Bronchial epithelial cell (primary cell): ENCODE results near the gene IGIP. TPM values are rescaled to one million over a fixed set of nuclear protein-coding genes. Genes with fewer than 3 reads are reported as not detected.
A peak's percentile ranks its signal among the peaks of the same experiment; 100 is the strongest.

ENCODE experiments used
- DNase-seq: peaks from one replicate; pipeline ENCODE4 v3.0.0-alpha.2; 2010; ENCODE audit warnings: low read depth
- FAIRE-seq: peaks from 2 replicates; lab custom pipeline; 2011; peaks lifted over from hg19 to GRCh38; lab: Jason Lieb, UNC
- H3K27me3 ChIP-seq: 2 replicates; pipeline ENCODE4 v1.5.1; 2011; ENCODE audit warnings: low read length; ENCODE audit not compliant: control insufficient read depth, insufficient read depth
- H3K36me3 ChIP-seq: 2 replicates; pipeline ENCODE4 v1.5.1; 2011; ENCODE audit warnings: low read length; ENCODE audit not compliant: control insufficient read depth, insufficient read depth
- H3K4me3 ChIP-seq: 2 replicates; pipeline ENCODE4 v1.5.1; 2011; ENCODE audit warnings: mild to moderate bottlenecking, low read depth, low read length, control low read depth
- total RNA-seq: library from RNA; depleted of rRNA; stranded (reverse); fragments of >200 nt; gene quantifications from 2 replicates; pipeline ENCODE4 v1.2.1, GENCODE V29; 2014
- TF ChIP-seq, protein P1 (sequence below): IDR thresholded peaks from 2 replicates; pipeline ENCODE4 v1.5.1; 2011; ENCODE audit warnings: mild to moderate bottlenecking, moderate library complexity, low read length, control low read depth, inconsistent platforms; ENCODE audit not compliant: insufficient read depth, severe bottlenecking

The IGIP gene
- total RNA-seq, 1 donor from 2014 or later: 5.3 TPM

DNA sequence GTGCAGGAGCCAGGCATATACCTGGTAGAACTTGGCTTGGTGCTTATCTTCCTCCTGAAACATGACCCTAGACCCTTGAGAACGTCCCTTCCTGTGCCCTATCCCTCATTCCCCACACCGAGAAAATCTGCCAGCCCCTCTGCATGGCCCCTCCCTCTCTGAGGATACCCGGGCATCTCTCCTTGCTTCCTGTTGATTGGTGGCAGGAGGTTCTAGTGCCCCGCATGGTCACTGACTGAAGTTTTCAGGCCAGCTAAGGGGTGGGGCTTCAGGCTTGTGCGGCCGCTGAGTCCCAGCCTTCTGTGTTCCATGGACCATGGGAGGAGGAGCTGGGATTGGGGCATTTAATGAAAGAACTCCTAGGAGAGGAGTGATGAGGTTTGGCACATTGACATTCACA lies 22.8 kb downstream of the IGIP start:
- TF ChIP-seq, protein P1, sequence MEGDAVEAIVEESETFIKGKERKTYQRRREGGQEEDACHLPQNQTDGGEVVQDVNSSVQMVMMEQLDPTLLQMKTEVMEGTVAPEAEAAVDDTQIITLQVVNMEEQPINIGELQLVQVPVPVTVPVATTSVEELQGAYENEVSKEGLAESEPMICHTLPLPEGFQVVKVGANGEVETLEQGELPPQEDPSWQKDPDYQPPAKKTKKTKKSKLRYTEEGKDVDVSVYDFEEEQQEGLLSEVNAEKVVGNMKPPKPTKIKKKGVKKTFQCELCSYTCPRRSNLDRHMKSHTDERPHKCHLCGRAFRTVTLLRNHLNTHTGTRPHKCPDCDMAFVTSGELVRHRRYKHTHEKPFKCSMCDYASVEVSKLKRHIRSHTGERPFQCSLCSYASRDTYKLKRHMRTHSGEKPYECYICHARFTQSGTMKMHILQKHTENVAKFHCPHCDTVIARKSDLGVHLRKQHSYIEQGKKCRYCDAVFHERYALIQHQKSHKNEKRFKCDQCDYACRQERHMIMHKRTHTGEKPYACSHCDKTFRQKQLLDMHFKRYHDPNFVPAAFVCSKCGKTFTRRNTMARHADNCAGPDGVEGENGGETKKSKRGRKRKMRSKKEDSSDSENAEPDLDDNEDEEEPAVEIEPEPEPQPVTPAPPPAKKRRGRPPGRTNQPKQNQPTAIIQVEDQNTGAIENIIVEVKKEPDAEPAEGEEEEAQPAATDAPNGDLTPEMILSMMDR: no peak

DNA sequence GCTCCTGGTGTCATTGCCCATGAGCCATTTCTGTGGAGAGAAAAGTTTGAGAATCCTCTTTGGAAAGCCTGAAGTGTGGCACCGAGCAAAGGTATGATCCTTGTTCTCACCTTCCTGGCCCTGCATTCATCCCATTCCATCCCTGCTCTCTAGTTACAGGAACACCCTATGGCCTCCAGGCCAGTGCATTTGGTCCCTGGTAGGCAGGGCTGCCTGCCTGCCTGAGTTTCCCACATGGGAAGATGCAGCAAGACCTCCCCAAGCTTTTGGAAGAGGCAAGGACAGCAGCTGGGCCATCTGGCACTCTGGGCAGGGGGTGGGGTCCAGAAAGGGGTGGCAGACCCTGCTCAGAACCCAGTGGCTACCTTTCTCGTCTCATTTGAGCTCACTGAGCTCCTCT lies 24.5 kb downstream of the IGIP start:
- TF ChIP-seq, protein P1: no peak
- Histone ChIP-seq H3K36me3 (no peaks in the 10 kb centered on the region), H3K27me3 (no peaks in the 10 kb centered on the region), H3K4me3 (no peak overlapping the region)
- DNase-seq: no peak
- FAIRE-seq: no peak

More for the DNA sequence above, 22.8 kb downstream of the IGIP start:
- Histone ChIP-seq H3K27me3 (no peaks in the 10 kb centered on the region), H3K36me3 (no peaks in the 10 kb centered on the region), H3K4me3 (no peak overlapping the region)
- FAIRE-seq (no peak), DNase-seq (no peak)

DNA sequence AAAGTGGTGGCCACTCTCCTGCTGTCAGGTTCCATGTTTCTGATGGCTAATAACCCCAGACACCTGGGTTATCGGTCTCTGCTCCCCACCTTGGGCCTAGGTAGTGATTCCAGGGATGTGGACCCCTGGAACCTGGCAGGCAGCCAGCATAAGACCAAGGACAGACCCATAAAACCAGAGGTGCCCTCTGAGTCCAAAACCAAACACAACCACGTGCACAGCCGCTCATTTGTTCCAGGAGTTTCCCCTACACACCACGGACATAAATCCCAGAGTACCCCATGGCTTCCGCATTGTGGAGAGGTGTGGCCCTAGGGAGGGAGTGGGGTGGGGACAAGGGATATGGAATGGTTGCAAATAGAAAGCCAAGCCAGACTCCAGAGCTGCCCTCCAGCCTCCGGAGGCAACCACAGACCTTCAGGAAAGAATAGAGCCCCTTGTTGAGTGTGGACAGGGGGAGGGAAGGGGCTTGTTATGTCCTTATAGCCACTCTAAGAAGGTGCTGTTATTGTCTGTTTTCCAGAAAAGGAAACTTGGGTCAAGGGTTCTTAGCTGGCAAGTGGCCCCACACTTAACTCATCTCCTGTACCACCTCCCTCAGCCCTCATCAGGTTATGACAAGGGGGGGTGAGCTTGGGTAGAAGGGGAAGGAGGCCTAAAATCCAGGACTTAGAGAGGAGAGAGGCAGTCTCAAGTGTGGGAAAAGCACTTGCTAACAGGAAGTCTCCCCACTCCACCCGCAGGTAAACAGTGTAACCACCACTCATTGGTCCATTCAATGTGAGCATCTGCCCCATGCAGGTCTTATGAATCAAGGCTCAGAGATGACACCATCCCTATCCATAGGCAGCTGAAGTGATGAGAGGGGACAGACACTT lies 25.6 kb downstream of the IGIP start:
- DNase-seq (no peak), FAIRE-seq (peak; percentile 55)
- TF ChIP-seq, protein P1: no peak
- H3K27me3 ChIP-seq: no peaks in the 10 kb centered on the region
- H3K36me3 ChIP-seq: no peaks in the 10 kb centered on the region
- no peak overlapping the region for H3K4me3 ChIP-seq

DNA sequence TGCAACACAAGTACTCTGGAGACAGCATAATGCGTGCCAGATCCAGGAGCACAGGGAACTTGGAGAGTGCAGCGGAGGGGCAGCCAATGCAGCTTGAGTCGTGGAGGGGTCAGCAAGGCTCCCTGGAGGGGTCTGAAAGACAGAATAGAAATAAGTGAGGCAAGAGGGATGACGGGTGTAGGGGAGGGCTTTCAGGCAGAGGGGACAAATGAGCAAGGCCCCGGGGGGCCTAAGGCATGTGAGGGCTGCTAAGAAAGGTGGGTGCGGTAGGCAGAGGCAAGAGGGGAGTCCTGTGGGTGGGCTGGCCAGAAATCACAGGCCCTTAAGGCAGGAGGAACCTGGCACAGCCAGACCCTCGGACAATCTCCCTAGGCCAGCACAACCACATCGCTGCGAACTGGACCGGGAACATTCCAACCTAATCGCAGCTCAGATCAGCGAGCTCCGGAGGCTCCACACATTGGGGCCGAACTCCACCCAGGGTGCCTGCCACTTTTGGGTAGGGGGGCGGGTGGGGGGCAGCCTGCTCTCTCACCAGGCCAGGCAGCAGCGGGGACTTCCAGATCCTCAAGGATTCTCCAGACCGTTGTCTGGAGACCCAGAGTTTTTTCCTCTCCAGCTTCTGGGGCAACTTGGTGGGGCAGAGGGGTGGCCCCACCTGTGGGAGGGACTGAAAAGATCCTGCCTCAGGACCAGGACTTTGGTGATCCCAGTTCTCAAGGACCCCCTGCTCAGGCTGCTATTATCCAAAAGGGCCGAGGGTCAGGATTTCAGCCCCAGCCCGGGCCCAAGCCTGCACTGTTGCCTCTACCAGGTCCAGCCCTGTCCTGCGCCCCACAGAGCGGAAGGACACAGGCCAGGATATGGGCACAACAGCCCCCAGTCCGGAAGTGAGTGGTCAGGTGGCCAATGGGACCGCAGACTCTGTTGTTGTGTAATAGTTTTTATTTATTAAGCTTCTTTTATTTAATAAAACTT lies 26.6 kb downstream of the IGIP start:
- no peaks in the 10 kb centered on the region for H3K27me3 ChIP-seq
- H3K36me3 ChIP-seq: no peaks in the 10 kb centered on the region
- H3K4me3 ChIP-seq: no peak overlapping the region
- no peak for DNase-seq
- FAIRE-seq: no peak
- TF ChIP-seq, protein P1: no peak

DNA sequence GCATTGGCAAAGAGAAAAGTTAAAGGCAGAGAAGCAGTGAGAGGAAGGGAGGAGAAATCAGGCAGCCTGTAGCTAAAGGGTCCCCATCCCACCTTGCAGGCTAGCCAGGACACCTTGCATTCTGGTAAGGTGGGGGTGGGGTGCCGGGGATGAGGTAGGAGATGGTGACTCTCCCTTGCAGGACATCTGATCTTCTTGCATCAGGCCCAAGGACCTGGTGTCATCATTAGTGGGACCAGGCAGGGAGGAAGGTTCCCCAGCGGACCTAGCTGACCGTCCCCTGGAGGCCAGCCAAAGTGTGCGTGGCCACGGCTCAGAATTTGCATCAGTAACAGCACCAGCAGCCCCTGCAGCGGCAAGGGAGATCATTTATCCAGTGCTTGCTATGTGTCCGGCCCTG lies 27.5 kb downstream of the IGIP start:
- TF ChIP-seq, protein P1: no peak
- no peaks in the 10 kb centered on the region for H3K36me3 ChIP-seq
- no peak for FAIRE-seq
- H3K27me3 ChIP-seq: no peaks in the 10 kb centered on the region
- no peak for DNase-seq
- no peak overlapping the region for H3K4me3 ChIP-seq
